HEK293T (cell line): ENCODE results near the gene EWSR1.

Source experiments
- BHLHE40 ChIP-seq: fragments of 450-650 bp; IDR thresholded peaks from 2 replicates; pipeline ENCODE4 v1.6.1; 2016; ENCODE audit warnings: mild to moderate bottlenecking, moderate library complexity, borderline replicate concordance
- FOXM1 ChIP-seq: fragments of 450-650 bp; IDR thresholded peaks from 2 replicates; pipeline ENCODE4 v1.6.1; 2017; ENCODE audit warnings: mild to moderate bottlenecking, borderline replicate concordance
- HDGF ChIP-seq: fragments of 450-650 bp; IDR thresholded peaks from 2 replicates; pipeline ENCODE4 v1.6.1; 2017; ENCODE audit warnings: antibody characterized with exemption, borderline replicate concordance
- NFRKB ChIP-seq: fragments of 450-650 bp; IDR thresholded peaks from 2 replicates; pipeline ENCODE4 v1.6.1; 2016; ENCODE audit warnings: mild to moderate bottlenecking, moderate library complexity
- SUZ12 ChIP-seq: fragments of 450-650 bp; IDR thresholded peaks from 2 replicates; pipeline ENCODE4 v1.6.1; 2016; ENCODE audit warnings: mild to moderate bottlenecking
- TARDBP ChIP-seq: fragments of 450-650 bp; IDR thresholded peaks from 2 replicates; pipeline ENCODE4 v1.6.1; 2016
- TF ChIP-seq, protein P1 (sequence below): fragments of 450-650 bp; IDR thresholded peaks from 2 replicates; pipeline ENCODE4 v1.6.1; 2016

DNA sequence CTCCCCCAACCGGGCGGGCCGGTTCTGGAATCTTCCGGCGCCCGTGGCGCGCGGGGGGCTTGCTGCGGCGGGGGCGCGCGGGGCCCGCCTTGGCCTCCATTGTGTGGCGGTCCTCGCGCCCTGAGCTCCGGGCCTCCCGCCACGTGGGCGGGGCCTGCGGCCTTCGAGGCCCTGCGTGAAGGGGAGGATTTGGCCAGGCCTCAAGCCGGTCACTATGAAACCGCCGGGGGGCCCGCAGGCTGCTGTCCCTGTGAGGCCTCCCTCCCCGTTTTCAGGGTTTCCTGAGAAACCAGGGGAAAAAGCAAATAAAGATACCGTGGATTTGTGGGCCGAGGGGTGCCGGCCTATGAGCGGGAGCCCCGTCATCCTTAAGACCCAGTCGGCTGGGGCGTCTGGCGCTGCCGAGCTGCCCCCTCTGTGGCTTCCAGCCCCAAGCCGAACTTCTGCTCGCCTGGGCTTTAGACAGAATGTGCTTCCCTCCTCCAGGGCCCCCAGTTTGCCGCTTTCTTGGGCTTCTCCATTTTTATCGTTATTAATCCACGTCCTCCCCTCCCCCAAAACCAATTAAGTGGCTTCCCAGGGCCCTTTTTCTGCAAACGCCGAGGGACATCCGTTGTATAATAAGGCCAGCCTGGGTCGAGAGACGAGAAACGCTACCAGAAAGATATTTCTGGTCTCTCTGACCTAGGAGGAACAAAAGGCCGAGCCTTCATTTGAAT lies 602 bp downstream of the EWSR1 start:
- TF ChIP-seq SUZ12 (no peak), NFRKB (no peak; the same call in 1 of the 2 replicates), BHLHE40 (no peak), FOXM1 (no peak), TARDBP (no peak), HDGF (no peak)
- TF ChIP-seq, protein P1, sequence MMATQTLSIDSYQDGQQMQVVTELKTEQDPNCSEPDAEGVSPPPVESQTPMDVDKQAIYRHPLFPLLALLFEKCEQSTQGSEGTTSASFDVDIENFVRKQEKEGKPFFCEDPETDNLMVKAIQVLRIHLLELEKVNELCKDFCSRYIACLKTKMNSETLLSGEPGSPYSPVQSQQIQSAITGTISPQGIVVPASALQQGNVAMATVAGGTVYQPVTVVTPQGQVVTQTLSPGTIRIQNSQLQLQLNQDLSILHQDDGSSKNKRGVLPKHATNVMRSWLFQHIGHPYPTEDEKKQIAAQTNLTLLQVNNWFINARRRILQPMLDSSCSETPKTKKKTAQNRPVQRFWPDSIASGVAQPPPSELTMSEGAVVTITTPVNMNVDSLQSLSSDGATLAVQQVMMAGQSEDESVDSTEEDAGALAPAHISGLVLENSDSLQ = no peak
